Subcutaneous adipose tissue (tissue), 4 donors: ENCODE data around the gene SNAP47. TPM values are rescaled to one million over a fixed set of nuclear protein-coding genes. Genes with fewer than 3 reads are reported as not detected.

ENCODE experiments used
- total RNA-seq, 4 donors: library from RNA; depleted of rRNA; stranded (reverse); fragments of >200 nt; gene quantifications; one replicate each; pipeline ENCODE4 v1.1.0, GENCODE V29; 2016
- TF ChIP-seq, protein P1 (sequence below): fragments of 450-650 bp; IDR thresholded peaks from one replicate; pipeline ENCODE4 v1.5.1; 2016; ENCODE audit warnings: low read depth, mild to moderate bottlenecking, control low read depth, antibody characterized with exemption, moderate library complexity

SNAP47 gene, protein sequence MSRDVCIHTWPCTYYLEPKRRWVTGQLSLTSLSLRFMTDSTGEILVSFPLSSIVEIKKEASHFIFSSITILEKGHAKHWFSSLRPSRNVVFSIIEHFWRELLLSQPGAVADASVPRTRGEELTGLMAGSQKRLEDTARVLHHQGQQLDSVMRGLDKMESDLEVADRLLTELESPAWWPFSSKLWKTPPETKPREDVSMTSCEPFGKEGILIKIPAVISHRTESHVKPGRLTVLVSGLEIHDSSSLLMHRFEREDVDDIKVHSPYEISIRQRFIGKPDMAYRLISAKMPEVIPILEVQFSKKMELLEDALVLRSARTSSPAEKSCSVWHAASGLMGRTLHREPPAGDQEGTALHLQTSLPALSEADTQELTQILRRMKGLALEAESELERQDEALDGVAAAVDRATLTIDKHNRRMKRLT
- 10 to 100 TPM; 18.3 to 24.5 (median 22.6) TPM for total RNA-seq

DNA sequence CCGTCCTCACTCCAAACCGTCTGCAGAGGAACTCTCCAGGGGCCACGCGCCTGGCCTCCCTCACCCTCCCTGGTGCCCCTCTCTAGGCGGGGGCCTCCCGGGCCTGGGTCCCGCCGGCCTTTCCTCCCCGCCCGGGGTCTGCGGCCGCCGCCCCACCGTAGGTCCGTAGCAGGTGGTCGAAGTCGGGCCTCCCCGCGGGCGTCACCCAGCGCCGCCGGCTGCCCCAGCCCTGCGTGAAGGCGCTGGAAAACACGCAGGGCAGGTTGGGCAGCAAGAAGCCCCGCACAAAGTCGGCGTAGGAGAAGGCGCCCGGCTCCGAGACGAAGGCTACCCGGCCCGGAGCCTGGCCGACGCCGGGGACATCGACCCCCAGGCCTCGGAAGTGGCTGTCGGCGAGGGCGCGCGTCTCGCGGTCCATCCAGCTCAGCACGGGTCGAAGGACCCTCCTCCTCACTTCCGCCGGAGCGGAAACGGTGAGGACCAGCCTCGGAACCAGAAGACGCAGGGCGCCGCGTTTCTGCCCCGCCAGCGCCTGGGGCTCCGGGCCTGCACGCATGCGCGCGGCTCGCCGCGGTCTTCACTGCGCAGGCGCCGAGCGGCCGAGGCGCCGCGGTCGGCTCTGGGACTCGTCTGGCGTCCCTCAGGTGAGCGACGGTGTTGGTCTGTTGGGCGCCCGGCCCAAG, at the start of gene SNAP47, which contains the start of gene JMJD4:
TSS of gene SNAP47 (plus strand) at position 580 of the 683 bp plus-strand sequence. CDS start 12,302 bp downstream, outside the sequence.
TSS of gene JMJD4 (minus strand) at position 447 of the 683 bp plus-strand sequence. CDS start at position 418, 29 bp downstream.
- TF ChIP-seq, protein P1, sequence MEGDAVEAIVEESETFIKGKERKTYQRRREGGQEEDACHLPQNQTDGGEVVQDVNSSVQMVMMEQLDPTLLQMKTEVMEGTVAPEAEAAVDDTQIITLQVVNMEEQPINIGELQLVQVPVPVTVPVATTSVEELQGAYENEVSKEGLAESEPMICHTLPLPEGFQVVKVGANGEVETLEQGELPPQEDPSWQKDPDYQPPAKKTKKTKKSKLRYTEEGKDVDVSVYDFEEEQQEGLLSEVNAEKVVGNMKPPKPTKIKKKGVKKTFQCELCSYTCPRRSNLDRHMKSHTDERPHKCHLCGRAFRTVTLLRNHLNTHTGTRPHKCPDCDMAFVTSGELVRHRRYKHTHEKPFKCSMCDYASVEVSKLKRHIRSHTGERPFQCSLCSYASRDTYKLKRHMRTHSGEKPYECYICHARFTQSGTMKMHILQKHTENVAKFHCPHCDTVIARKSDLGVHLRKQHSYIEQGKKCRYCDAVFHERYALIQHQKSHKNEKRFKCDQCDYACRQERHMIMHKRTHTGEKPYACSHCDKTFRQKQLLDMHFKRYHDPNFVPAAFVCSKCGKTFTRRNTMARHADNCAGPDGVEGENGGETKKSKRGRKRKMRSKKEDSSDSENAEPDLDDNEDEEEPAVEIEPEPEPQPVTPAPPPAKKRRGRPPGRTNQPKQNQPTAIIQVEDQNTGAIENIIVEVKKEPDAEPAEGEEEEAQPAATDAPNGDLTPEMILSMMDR, result no peak

DNA sequence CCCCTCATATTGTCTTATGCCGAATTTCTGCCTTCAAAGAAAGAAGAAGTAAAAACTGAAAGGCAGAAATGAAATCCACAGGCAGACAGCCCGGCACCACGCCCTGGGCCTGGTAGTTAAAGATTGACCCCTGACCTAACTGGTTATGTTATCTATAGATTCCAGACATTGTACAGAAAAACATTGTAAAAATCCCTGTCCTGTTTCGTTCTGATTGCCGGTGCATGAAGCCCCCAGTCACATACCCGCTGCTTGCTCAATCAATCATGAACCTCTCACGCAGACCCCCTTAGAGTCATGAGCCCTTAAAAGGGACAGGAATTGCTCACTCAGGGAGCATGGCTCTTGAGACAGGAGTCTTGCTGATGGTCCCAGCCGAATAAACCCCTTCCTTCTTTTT, 49.4 kb upstream of the SNAP47 start:
- TF ChIP-seq, protein P1, result no peak

DNA sequence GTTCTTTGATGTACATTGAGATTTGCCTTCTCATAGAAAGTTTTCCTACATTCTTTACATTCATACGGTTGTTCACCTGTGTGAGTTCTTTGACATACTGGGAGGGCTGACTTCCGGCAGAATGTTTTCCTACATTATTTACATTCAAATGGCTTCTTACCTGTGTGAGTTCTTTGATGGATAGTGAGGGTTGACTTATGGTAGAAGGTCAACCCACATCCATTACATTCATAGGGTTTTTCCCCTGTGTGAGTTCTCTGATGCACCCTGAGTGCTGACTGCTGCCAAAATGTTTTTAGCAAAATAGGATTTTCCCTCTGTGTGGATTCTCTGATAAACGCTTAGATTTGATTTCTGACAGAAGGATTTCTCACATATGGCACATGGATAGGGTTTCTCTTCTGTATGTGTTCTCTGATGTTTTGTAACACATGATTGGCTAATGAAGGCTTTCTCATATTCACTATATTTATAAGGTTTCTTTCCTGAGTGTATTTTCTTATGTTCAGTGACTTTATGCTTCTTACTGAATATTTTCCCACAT, 37.8 kb upstream of the SNAP47 start:
- TF ChIP-seq, protein P1, result no peak

DNA sequence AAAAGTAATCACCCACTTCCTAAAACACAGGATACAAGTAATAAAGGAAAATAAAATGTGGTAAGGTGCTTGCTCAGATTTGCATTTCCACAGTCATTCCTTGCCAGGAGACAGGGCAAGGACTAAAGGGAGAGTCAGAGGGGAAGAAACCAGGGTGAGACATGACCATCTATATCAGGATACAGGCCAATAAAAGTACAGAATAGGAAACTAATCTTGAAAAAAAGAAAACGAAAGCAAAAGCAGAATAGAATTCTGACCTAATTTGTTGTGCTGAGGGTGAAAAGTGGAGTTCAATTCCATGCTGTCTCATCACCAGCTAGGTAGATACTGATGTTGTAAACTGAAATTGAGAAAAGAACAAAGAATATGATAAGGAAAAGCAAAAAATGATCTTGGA, 27.4 kb upstream of the SNAP47 start:
- TF ChIP-seq, protein P1, result no peak

DNA sequence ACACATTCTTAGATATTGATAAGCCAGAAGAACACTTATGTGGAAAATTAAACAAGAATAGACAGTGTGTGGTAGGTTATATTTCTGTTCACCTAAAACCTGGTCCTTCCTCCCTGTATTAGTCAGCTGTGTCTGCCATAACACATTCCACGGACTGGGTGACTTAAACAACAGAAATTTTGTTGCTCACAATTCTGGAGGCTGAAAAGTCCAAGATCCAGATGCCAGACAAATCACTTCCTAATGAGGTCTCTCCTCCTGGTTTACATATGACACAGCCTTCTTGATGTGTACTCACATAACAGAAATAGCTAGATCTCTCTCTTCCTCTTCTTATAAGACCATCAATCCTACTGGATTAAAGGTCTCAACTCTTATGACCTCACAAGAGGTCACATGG, 25.8 kb upstream of the SNAP47 start:
- TF ChIP-seq, protein P1, result no peak

DNA sequence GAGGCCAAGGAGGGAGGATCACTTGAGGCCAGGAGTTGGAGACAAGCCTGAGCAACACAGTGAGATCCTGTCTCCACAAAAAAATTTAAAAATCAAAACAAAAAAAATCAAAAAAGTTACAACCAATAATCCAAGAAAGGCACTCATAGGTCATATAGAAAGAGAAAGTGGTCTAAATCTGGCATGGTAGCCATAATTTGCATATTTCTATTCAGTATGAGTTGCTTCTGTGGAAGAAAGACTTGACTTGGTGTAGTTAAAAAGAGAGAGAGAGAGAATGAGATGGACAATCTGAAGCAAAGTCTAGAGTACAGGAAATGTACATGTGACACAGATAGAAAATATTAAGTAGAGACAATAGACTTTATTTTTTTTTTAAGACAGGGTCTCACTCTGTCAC, 22.6 kb upstream of the SNAP47 start:
- TF ChIP-seq, protein P1, result no peak

DNA sequence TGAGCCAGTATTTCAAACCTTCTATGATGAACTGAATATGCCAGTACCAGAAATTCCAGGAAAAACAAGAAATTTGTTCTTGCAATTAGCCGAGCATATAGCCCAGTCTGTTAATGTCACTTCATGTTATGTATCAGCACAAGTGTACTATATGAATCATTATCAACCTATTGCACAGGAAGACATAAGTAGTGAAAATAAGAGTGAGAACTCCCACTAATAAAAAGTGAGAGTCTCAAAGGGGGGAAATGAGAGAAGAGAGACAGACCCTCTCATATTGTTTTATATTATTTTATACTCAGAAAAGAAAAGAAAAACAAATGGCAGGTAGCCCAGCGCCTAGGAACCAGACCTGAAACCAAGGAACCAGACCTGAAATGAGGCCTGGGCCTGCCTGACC, 16.3 kb upstream of the SNAP47 start:
- TF ChIP-seq, protein P1, result no peak
